Sigmoid colon (tissue), 7 donors: ENCODE measurements around the gene MRPL33. TPM values are rescaled to one million over a fixed set of nuclear protein-coding genes. Genes with fewer than 3 reads are reported as not detected.
A peak's percentile ranks its signal among the peaks of the same experiment; 100 is the strongest.

Source experiments
- DNase-seq: peaks from one replicate; pipeline ENCODE4 v3.0.0-alpha.2; 2019
- H3K27ac ChIP-seq, 4 donors: fragments of 200-600 bp; sonication (generic); one replicate each; pipeline ENCODE4 v1.5.1; 2016 to 2019; ENCODE audit warnings: mild to moderate bottlenecking in 1 of 4
- H3K27me3 ChIP-seq, 3 donors: fragments of 200-600 bp; sonication (generic); one replicate each; pipeline ENCODE4 v1.5.1; 2019; ENCODE audit warnings: mild to moderate bottlenecking in 1 of 3
- H3K36me3 ChIP-seq, 4 donors: fragments of 200-600 bp; sonication (generic); one replicate each; pipeline ENCODE4 v1.5.1; 2016 to 2019
- H3K4me1 ChIP-seq, 4 donors: fragments of 200-600 bp; sonication (generic); one replicate each; pipeline ENCODE4 v1.5.1; 2017 to 2019
- H3K4me3 ChIP-seq, 4 donors: fragments of 200-600 bp; sonication (generic); one replicate each; pipeline ENCODE4 v1.5.1; 2017 to 2019; ENCODE audit warnings: mild to moderate bottlenecking in 2 of 4, moderate library complexity in 1 of 4
- H3K9me3 ChIP-seq, 4 donors: fragments of 200-600 bp in 3 of 4; sonication (generic) in 3 of 4; one replicate each; pipeline versions ENCODE4 v1.5.1 to v1.6.1; 2013 to 2019
- CTCF ChIP-seq, 4 experiments: fragments of 450-650 bp in 3 of 4; fragments of 200-600 bp in 1 of 4; IDR thresholded peaks; one replicate each; pipeline ENCODE4 v1.5.1; 2016 to 2019; ENCODE audit warnings: antibody characterized with exemption in 4 of 4, mild to moderate bottlenecking in 3 of 4, moderate library complexity in 2 of 4
- EP300 ChIP-seq, 4 donors: sonication (generic); formaldehyde crosslinking; IDR thresholded peaks; one replicate each; pipeline ENCODE4 v1.6.1; 2017; ENCODE audit warnings: antibody characterized with exemption in 4 of 4
- POLR2A ChIP-seq, 2 donors: fragments of 450-650 bp; IDR thresholded peaks; one replicate each; pipeline ENCODE4 v1.6.1; 2016; ENCODE audit warnings: antibody characterized with exemption in 2 of 2, mild to moderate bottlenecking in 2 of 2, moderate library complexity in 2 of 2
- POLR2AphosphoS5 ChIP-seq, 4 donors: sonication (generic); formaldehyde crosslinking; IDR thresholded peaks; one replicate each; pipeline ENCODE4 v1.6.1; 2017; ENCODE audit warnings: antibody characterized with exemption in 4 of 4
- WGBS, 2 donors: extraction: QIAGEN DNeasy Blood & Tissue Kit; methylation state at CpG; one replicate each; pipeline ENCODE4 v1.1.7; 2013; 5-methylcytosine and 5-hydroxymethylcytosine counted together
- intact Hi-C: fragments of 100-400 bp; cut with DNase I; formaldehyde crosslinking; loops from one replicate; pipeline ENCODE4 v1.15.1; 2023
- polyA plus RNA-seq, 3 donors: library from polyadenylated mRNA; stranded (reverse); fragments of 200-250 nt; gene quantifications; one replicate each; pipeline ENCODE4 v1.2.3, GENCODE V29; 2013
- total RNA-seq, 4 donors: library from RNA; depleted of rRNA; stranded (reverse); fragments of >200 nt; gene quantifications; one replicate each; pipeline ENCODE4 v1.1.0, GENCODE V29; 2016
- donor health status: healthy with polysubstance abuse.
- donor health status: Bipolar disorder and iron deficiency.
- donor health status: healthy.

Gene MRPL33
- total RNA-seq (100 to 1,000 TPM; 178 to 324 (median 239) TPM), polyA plus RNA-seq (100 to 1,000 TPM; 110 to 208 (median 152) TPM)

DNA sequence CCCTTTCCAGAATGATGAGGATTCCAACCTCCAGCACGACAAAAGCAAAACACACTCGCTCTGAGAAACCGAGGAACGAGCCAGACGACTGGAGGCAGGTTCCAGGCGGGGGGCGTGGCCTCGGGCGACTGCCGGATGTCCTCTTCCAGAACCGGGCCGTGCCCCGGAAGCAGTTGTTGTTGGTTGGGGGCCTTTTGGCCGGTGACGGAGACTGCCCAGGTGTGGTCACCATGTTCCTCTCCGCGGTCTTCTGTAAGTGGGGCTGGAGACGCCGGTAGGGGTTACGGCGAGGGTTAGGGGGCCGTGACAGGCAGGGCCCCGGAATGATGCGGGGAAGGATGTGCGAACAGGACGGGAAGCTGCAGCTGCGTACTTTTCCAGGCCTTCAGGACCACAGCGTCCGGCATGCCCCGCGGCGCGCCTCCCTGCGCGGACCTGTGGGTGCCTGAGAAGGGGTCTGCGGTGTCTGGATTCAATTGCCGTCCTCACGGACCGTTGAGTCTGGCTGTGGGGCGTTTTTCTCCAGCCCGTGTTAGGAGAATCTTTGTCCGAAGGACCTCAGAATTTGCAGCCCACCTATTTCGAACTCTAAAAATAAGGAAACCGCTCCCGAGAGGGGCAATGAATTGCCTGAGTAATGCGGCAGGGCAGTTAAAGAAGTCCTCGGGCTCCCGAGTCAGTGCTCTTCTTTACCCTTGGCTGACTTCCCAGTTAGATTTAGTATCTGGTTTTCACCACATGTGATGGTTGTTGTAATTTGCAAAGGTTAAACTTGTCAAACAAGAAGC lies at the start of gene MRPL33:
Gene MRPL33, plus strand, starts transcription at position 172 of the 788 bp plus-strand sequence. Its CDS starts 59 bp downstream, at position 231.
- Histone ChIP-seq H3K4me1 (peaks cover 0 to 52% (median 45%) of the 10 kb centered on the region in 4 donors), H3K36me3 (peaks cover 0 to 11% (median 0%) of the 10 kb centered on the region in 4 donors), H3K4me3 (peak within 1 kb of the TSS; percentile 58 to 91 (median 73)), H3K9me3 (no peaks in the 10 kb centered on the region), H3K27ac (peak within 1 kb of the TSS; percentile 84 to 96 (median 94)), H3K27me3 (no peaks in the 10 kb centered on the region)
- TF ChIP-seq EP300 (IDR thresholded peaks at IDR 0.05) = peak in 1 of 4 donors; percentile 69
- TF ChIP-seq POLR2A (IDR thresholded peaks at IDR 0.05) = peak; percentile 71 to 86
- TF ChIP-seq CTCF (IDR thresholded peaks at IDR 0.05) = no peak
- peak; percentile 90 to 98 (median 95) for TF ChIP-seq POLR2AphosphoS5 (IDR thresholded peaks at IDR 0.05)
- intact Hi-C loops = loop anchor here (2.0 to 10.0 kb wide), 4 partner anchors 119 to 619 kb away; partner anchors contain the start of genes BABAM2 and RBKS
- DNase-seq = peak; percentile 98
- WGBS, 2 donors = 0% methylated on average over 48 of the region's 48 CpGs

GRCh38 chr2:27721884-27722485 lies 49.5 kb upstream of the MRPL33 start:
- peaks cover 0 to 26% (median 20%) of the 10 kb centered on the region in 4 donors for H3K4me1 ChIP-seq
- intact Hi-C loops = loop anchor here (5.0 kb wide), 2 partner anchors 55 to 675 kb away; no protein-coding TSS in a partner anchor
- no peak overlapping the region for H3K4me3 ChIP-seq
- no peaks in the 10 kb centered on the region for H3K9me3 ChIP-seq
- H3K27ac ChIP-seq = peak overlapping the region in 1 of 4 donors; percentile 74
- no peak for DNase-seq
- H3K36me3 ChIP-seq = no peaks in the 10 kb centered on the region
- H3K27me3 ChIP-seq = no peaks in the 10 kb centered on the region
- WGBS, 2 donors = 45 to 76% methylated on average over 2 of the region's 2 CpGs
- no peak for TF ChIP-seq EP300 (IDR thresholded peaks at IDR 0.05)
- no peak for TF ChIP-seq POLR2A (IDR thresholded peaks at IDR 0.05)

GRCh38 chr2:27723372-27724144 lies 48.0 kb upstream of the MRPL33 start:
- 34 to 45% methylated on average over 11 of the region's 11 CpGs for WGBS, 2 donors
- H3K4me1 ChIP-seq = peaks cover 0 to 26% (median 20%) of the 10 kb centered on the region in 4 donors

GRCh38 chr2:27724191-27724590 lies 47.3 kb upstream of the MRPL33 start:
- Histone ChIP-seq H3K9me3 (no peaks in the 10 kb centered on the region), H3K4me3 (no peak overlapping the region), H3K27me3 (no peaks in the 10 kb centered on the region), H3K27ac (peak overlapping the region; percentile 54 to 83 (median 74)), H3K4me1 (peaks cover 0 to 26% (median 20%) of the 10 kb centered on the region in 4 donors), H3K36me3 (no peaks in the 10 kb centered on the region)
- TF ChIP-seq CTCF (IDR thresholded peaks at IDR 0.05) = no peak
- TF ChIP-seq POLR2AphosphoS5 (IDR thresholded peaks at IDR 0.05) = no peak
- TF ChIP-seq POLR2A (IDR thresholded peaks at IDR 0.05) = no peak
- no peak for TF ChIP-seq EP300 (IDR thresholded peaks at IDR 0.05)
- intact Hi-C loops = loop anchor here (5.0 kb wide), 2 partner anchors 53 to 673 kb away; no protein-coding TSS in a partner anchor
- no peak for DNase-seq
- 78 to 83% methylated on average over 3 of the region's 3 CpGs for WGBS, 2 donors

More at GRCh38 chr2:27723372-27724144, 48.0 kb upstream of the MRPL33 start:
- H3K9me3 ChIP-seq = no peaks in the 10 kb centered on the region
- DNase-seq = peak; percentile 88
- no peaks in the 10 kb centered on the region for H3K27me3 ChIP-seq
- H3K4me3 ChIP-seq = no peak overlapping the region
- TF ChIP-seq CTCF (IDR thresholded peaks at IDR 0.05) (peak; percentile 58 to 84 (median 81)), POLR2A (IDR thresholded peaks at IDR 0.05) (no peak), POLR2AphosphoS5 (IDR thresholded peaks at IDR 0.05) (peak in 1 of 4 donors; percentile 14)
- H3K36me3 ChIP-seq = no peaks in the 10 kb centered on the region
- intact Hi-C loops = loop anchor here (5.0 kb wide), 2 partner anchors 54 to 674 kb away; no protein-coding TSS in a partner anchor
- H3K27ac ChIP-seq = peak overlapping the region; percentile 54 to 83 (median 74)
